B cell (primary cell): ENCODE results near the gene SLC39A7. TPM values are rescaled to one million over a fixed set of nuclear protein-coding genes. Genes with fewer than 3 reads are reported as not detected.

Experiments
- ATAC-seq: fragments of 200-7000 bp; cut with Tn5 transposase; one replicate; pipeline ENCODE4 v1.10.0; 2021; ENCODE audit warnings: low read depth, mild to moderate bottlenecking, moderate number of reproducible peaks, moderate library complexity
- CTCF ChIA-PET: fragments of 350-600 bp; sonication (Branson Sonifier 250); formaldehyde crosslinking; loops from one replicate; lab custom pipeline; 2021; ENCODE audit warnings: antibody characterized with exemption, inconsistent platforms; lab: Charles Lee
- POLR2A ChIA-PET: fragments of 350-600 bp; sonication (Branson Sonifier 250); formaldehyde crosslinking; loops from one replicate; lab custom pipeline; 2021; ENCODE audit warnings: antibody characterized with exemption; lab: Charles Lee
- DNase-seq: peaks from one replicate; pipeline ENCODE4 v3.0.0; 2013
- H2AFZ ChIP-seq: 2 replicates; pipeline ENCODE4 v1.6.1; 2012; ENCODE audit warnings: mild to moderate bottlenecking, low read depth, low read length; ENCODE audit not compliant: insufficient read depth, poor library complexity, severe bottlenecking
- H3K27ac ChIP-seq, 2 donors: 1 replicate in 1 of 2; 2 replicates in 1 of 2; pipeline ENCODE4 v1.5.1; 2012 to 2013; ENCODE audit warnings: low read length in 2 of 2, mild to moderate bottlenecking in 2 of 2, moderate library complexity in 1 of 2
- H3K27me3 ChIP-seq, 4 experiments: fragments of 200-600 bp in 1 of 4; sonication (generic) in 1 of 4; replicated peaks in 1 of 4; 1 replicate in 2 of 4; 2 replicates in 2 of 4; pipeline versions ENCODE4 v1.6.1 to v1.7.0; 2013 to 2016; ENCODE audit warnings: low read length in 3 of 4, mild to moderate bottlenecking in 2 of 4, mixed read lengths in 1 of 4, moderate library complexity in 1 of 4; ENCODE audit not compliant: insufficient read depth in 4 of 4, control insufficient read depth in 3 of 4; ENCODE audit errors: control extremely low read depth in 1 of 4
- H3K36me3 ChIP-seq, 2 experiments: replicated peaks in 1 of 2; 1 replicate in 1 of 2; 2 replicates in 1 of 2; pipeline versions ENCODE4 v1.6.1 to v1.7.1; 2013; ENCODE audit warnings: low read length in 1 of 2; ENCODE audit not compliant: insufficient read depth in 2 of 2, control insufficient read depth in 1 of 2; ENCODE audit errors: control extremely low read depth in 1 of 2, extremely low read depth in 1 of 2
- H3K4me1 ChIP-seq, 2 donors: fragments of 200-600 bp in 1 of 2; sonication (generic) in 1 of 2; 1 replicate in 1 of 2; 2 replicates in 1 of 2; pipeline versions ENCODE4 v1.5.1 to v1.6.1; 2013 to 2017; ENCODE audit warnings: low read length in 2 of 2; ENCODE audit not compliant: control insufficient read depth in 2 of 2, insufficient read depth in 2 of 2
- H3K4me2 ChIP-seq: replicated peaks from 2 replicates; pipeline ENCODE3; 2012; ENCODE audit warnings: mild to moderate bottlenecking, low read depth, low read length; ENCODE audit not compliant: poor library complexity, severe bottlenecking
- H3K4me3 ChIP-seq, 5 experiments: fragments of 200-600 bp in 1 of 5; sonication (generic) in 1 of 5; 1 replicate in 3 of 5; 2 replicates in 2 of 5; pipeline versions ENCODE4 v1.5.1 to v1.7.0; 2011 to 2016; ENCODE audit warnings: low read length in 4 of 5, mild to moderate bottlenecking in 4 of 5, low read depth in 2 of 5, control low read depth in 1 of 5, moderate library complexity in 1 of 5; ENCODE audit not compliant: insufficient read depth in 1 of 5; ENCODE audit errors: control extremely low read depth in 1 of 5, extremely low read depth in 1 of 5
- H3K79me2 ChIP-seq: fragments of 200-600 bp; sonication (generic); one replicate; pipeline ENCODE4 v1.6.0; 2016; ENCODE audit warnings: low read length; ENCODE audit not compliant: control insufficient read depth, insufficient read depth
- H3K9ac ChIP-seq: fragments of 200-600 bp; sonication (generic); 2 replicates; pipeline ENCODE4 v1.6.1; 2017; ENCODE audit warnings: mild to moderate bottlenecking, low read length, moderate library complexity
- H3K9me3 ChIP-seq, 3 donors: one replicate each; pipeline versions ENCODE4 v1.6.1 to v1.7.1; 2013; ENCODE audit warnings: low read length in 2 of 3; ENCODE audit not compliant: control insufficient read depth in 2 of 3, insufficient read depth in 1 of 3; ENCODE audit errors: control extremely low read depth in 1 of 3
- H4K20me1 ChIP-seq: 2 replicates; pipeline ENCODE4 v1.6.0; 2012; ENCODE audit warnings: mild to moderate bottlenecking, low read length; ENCODE audit not compliant: insufficient read depth, control insufficient read depth, poor library complexity, severe bottlenecking
- H3K27ac Mint-ChIP-seq: one replicate; pipeline ENCODE4 v1.8.0; 2021; ENCODE audit warnings: mixed read lengths
- H3K27me3 Mint-ChIP-seq: one replicate; pipeline ENCODE4 v1.8.0; 2021; ENCODE audit warnings: mixed read lengths
- H3K4me1 Mint-ChIP-seq: one replicate; pipeline ENCODE4 v1.8.0; 2021; ENCODE audit warnings: mixed read lengths
- H3K4me3 Mint-ChIP-seq: one replicate; pipeline ENCODE4 v1.8.0; 2021; ENCODE audit warnings: mixed read lengths
- H3K9me3 Mint-ChIP-seq: one replicate; pipeline ENCODE4 v1.8.0; 2022; ENCODE audit warnings: mixed read lengths; ENCODE audit not compliant: insufficient read depth
- CTCF ChIP-seq: fragments of 200-600 bp; IDR thresholded peaks from one replicate; pipeline ENCODE4 v1.8.0; 2022; ENCODE audit warnings: antibody characterized with exemption, mild to moderate bottlenecking
- EZH2 ChIP-seq: IDR thresholded peaks from 2 replicates; pipeline ENCODE4 v1.6.1; 2012; ENCODE audit warnings: borderline replicate concordance, low read depth, mild to moderate bottlenecking, moderate library complexity, low read length; ENCODE audit not compliant: insufficient read depth, poor library complexity, severe bottlenecking
- WGBS: methylation state at CpG from one replicate; pipeline ENCODE4 v1.1.5; 2013; ENCODE audit warnings: missing lambda C conversion rate; ENCODE audit not compliant: insufficient coverage; 5-methylcytosine and 5-hydroxymethylcytosine counted together
- intact Hi-C: fragments of 100-400 bp; cut with micrococcal nuclease; formaldehyde crosslinking; loops from one replicate; pipeline ENCODE4 v1.10.0; 2022
- polyA plus RNA-seq: library from polyadenylated mRNA; depleted of rRNA; stranded (reverse); fragments of >200 nt; gene quantifications from 2 replicates; pipeline ENCODE4 v1.2.3, GENCODE V29; 2012
- total RNA-seq, 2 donors: library from RNA; stranded (reverse); fragments of 120-200 nt in 1 of 2; gene quantifications; 1 replicate in 1 of 2; 2 replicates in 1 of 2; pipeline versions ENCODE4 v1.2.3 to v1.2.4, GENCODE V29; 2013 to 2022

Gene SLC39A7
- total and polyA plus RNA-seq, 2 donors (not counting 1 experiment from before 2014, with no cell fraction given) = 18.7 to 29.6 TPM

- peaks cover 0 to 16% (median 5%) of the 10 kb centered on the region in 3 donors for H3K9me3 ChIP-seq
- H3K4me1 ChIP-seq = peaks cover 14 to 15% of the 10 kb centered on the region in 2 donors
- DNase-seq = no peak
- 90% methylated on average over 4 of the region's 4 CpGs for WGBS
- H3K27ac ChIP-seq = no peak overlapping the region
- H3K9me3 Mint-ChIP-seq = peaks cover 12% of the 10 kb centered on the region
- H3K27me3 Mint-ChIP-seq = peaks cover 43% of the 10 kb centered on the region
- no peak overlapping the region for H3K4me3 Mint-ChIP-seq
- intact Hi-C loops = no loop called here
- H3K36me3 ChIP-seq = no peaks in the 10 kb centered on the region
- no peaks in the 10 kb centered on the region for H4K20me1 ChIP-seq
- no peak for TF ChIP-seq CTCF
- no peak for TF ChIP-seq EZH2
- H3K4me3 ChIP-seq = no peak overlapping the region
- ChIA-PET POLR2A (no interaction called here), CTCF (interaction anchor here (2.7 kb wide), 1 partner anchor 11 kb away, joined by 8 read pairs; no protein-coding TSS in a partner anchor)
- no peak for ATAC-seq
- no peaks in the 10 kb centered on the region for H3K79me2 ChIP-seq
- no peak overlapping the region for H2AFZ ChIP-seq
- H3K27ac Mint-ChIP-seq = no peak overlapping the region
- peaks cover 0 to 48% (median 9%) of the 10 kb centered on the region in 4 experiments for H3K27me3 ChIP-seq
- H3K9ac ChIP-seq = no peak overlapping the region
- H3K4me1 Mint-ChIP-seq = peaks cover 18% of the 10 kb centered on the region
- H3K4me2 ChIP-seq = no peak overlapping the region
Observed at GRCh38 chr6:33185654-33186187, 14.9 kb upstream of the SLC39A7 start.

- H3K4me1 ChIP-seq = peaks cover 27 to 28% of the 10 kb centered on the region in 2 donors
- no peak overlapping the region for H3K4me3 Mint-ChIP-seq
- DNase-seq = no peak
- H3K9me3 ChIP-seq = peaks cover 0 to 19% (median 5%) of the 10 kb centered on the region in 3 donors
- peaks cover 0 to 66% (median 19%) of the 10 kb centered on the region in 4 experiments for H3K27me3 ChIP-seq
- H3K27ac Mint-ChIP-seq = no peak overlapping the region
- ChIA-PET POLR2A (no interaction called here), CTCF (interaction anchor here (2.7 kb wide), 1 partner anchor 9 kb away, joined by 8 read pairs; no protein-coding TSS in a partner anchor)
- TF ChIP-seq EZH2 = no peak
- no peak for TF ChIP-seq CTCF
- no peak overlapping the region for H3K4me2 ChIP-seq
- no peaks in the 10 kb centered on the region for H3K36me3 ChIP-seq
- no peaks in the 10 kb centered on the region for H4K20me1 ChIP-seq
- no peak overlapping the region for H3K27ac ChIP-seq
- H3K9ac ChIP-seq = no peak overlapping the region
- peaks cover 10% of the 10 kb centered on the region for H3K9me3 Mint-ChIP-seq
- no peak for ATAC-seq
- H2AFZ ChIP-seq = no peak overlapping the region
- intact Hi-C loops = no loop called here
- peaks cover 49% of the 10 kb centered on the region for H3K27me3 Mint-ChIP-seq
- H3K4me1 Mint-ChIP-seq = peaks cover 28% of the 10 kb centered on the region
- whole genome bisulfite sequencing = 58% methylated on average over 1 of the region's 1 CpG
- no peak overlapping the region for H3K4me3 ChIP-seq
- H3K79me2 ChIP-seq = no peaks in the 10 kb centered on the region
Observed at GRCh38 chr6:33187809-33188208, 12.9 kb upstream of the SLC39A7 start.
